Measurements from ENCODE around the gene RAB7A.

GRCh38 chr3:128850544-128850943 lies 124.6 kb downstream of the RAB7A start:
- TF ChIP-seq CTCF (IDR thresholded peaks at IDR 0.05), result no peak
- no peak for TF ChIP-seq ZC3H11A (IDR thresholded peaks at IDR 0.05)
- no peak for TF ChIP-seq POLR2A (IDR thresholded peaks at IDR 0.05; ENCODE audit: low read length)
- TF ChIP-seq SMC3 (IDR thresholded peaks at IDR 0.05), result no peak
- TF ChIP-seq MAX (IDR thresholded peaks at IDR 0.05), result no peak
- no peak for TF ChIP-seq ZSCAN20 (CRISPR knock-in tag; IDR thresholded peaks at IDR 0.05)
- TF ChIP-seq HDAC2 (IDR thresholded peaks at IDR 0.05), result no peak
- TF ChIP-seq RAD21 (conservative IDR thresholded peaks at IDR 0.05 in 1 of 2, IDR thresholded peaks at IDR 0.05 in 1 of 2), result no peak
- TF ChIP-seq PHF8 (IDR thresholded peaks at IDR 0.05; ENCODE audit: borderline replicate concordance, low read depth), result no peak
- TF ChIP-seq USF2 (IDR thresholded peaks at IDR 0.05), result no peak
- no peak for TF ChIP-seq ELK1 (IDR thresholded peaks at IDR 0.05; ENCODE audit: low read depth, low read length)
